Hepatocyte (in vitro differentiated cells): ENCODE measurements around the gene ZBTB8A. TPM values are rescaled to one million over a fixed set of nuclear protein-coding genes. Genes with fewer than 3 reads are reported as not detected.

Experiments
- DNase-seq: peaks from one replicate; pipeline ENCODE4 v3.0.0-alpha.2; 2016; ENCODE audit warnings: low spot score
- H2AFZ ChIP-seq: fragments of 200-600 bp; sonication (generic); 2 replicates; pipeline ENCODE4 v1.6.0; 2016; ENCODE audit warnings: antibody characterized with exemption, mild to moderate bottlenecking
- H3K27ac ChIP-seq: fragments of 200-600 bp; sonication (generic); 2 replicates; pipeline ENCODE4 v1.5.1; 2016; ENCODE audit warnings: mild to moderate bottlenecking
- H3K27me3 ChIP-seq: fragments of 200-600 bp; sonication (generic); 2 replicates; pipeline ENCODE4 v1.6.1; 2016
- H3K36me3 ChIP-seq: fragments of 200-600 bp; sonication (generic); replicated peaks from 2 replicates; pipeline ENCODE4 v1.5.1; 2016; ENCODE audit warnings: low read depth; ENCODE audit not compliant: insufficient read depth
- H3K4me1 ChIP-seq: fragments of 200-600 bp; sonication (generic); 2 replicates; pipeline ENCODE4 v1.5.1; 2016; ENCODE audit warnings: mild to moderate bottlenecking, moderate library complexity; ENCODE audit not compliant: insufficient read depth
- H3K4me2 ChIP-seq: fragments of 200-600 bp; sonication (generic); 2 replicates; pipeline ENCODE4 v1.6.0; 2016
- H3K4me3 ChIP-seq: fragments of 200-600 bp; sonication (generic); 2 replicates; pipeline ENCODE4 v1.5.1; 2016; ENCODE audit warnings: mild to moderate bottlenecking
- H3K79me2 ChIP-seq: fragments of 200-600 bp; sonication (generic); 2 replicates; pipeline ENCODE4 v1.6.0; 2017; ENCODE audit warnings: mild to moderate bottlenecking
- H3K9me2 ChIP-seq: fragments of 200-600 bp; sonication (generic); replicated peaks from 2 replicates; pipeline ENCODE4 v1.6.0; 2017; ENCODE audit warnings: mild to moderate bottlenecking; ENCODE audit not compliant: insufficient read depth
- H3K9me3 ChIP-seq: fragments of 200-600 bp; sonication (generic); 2 replicates; pipeline ENCODE4 v1.5.1; 2016; ENCODE audit warnings: low read depth, mild to moderate bottlenecking
- H4K20me1 ChIP-seq: fragments of 200-600 bp; sonication (generic); 2 replicates; pipeline ENCODE4 v1.6.0; 2016; ENCODE audit warnings: mild to moderate bottlenecking; ENCODE audit not compliant: insufficient read depth, poor library complexity, severe bottlenecking
- EZH2 ChIP-seq: fragments of 200-600 bp; sonication (generic); IDR thresholded peaks from 2 replicates; pipeline ENCODE4 v1.6.1; 2016; ENCODE audit warnings: antibody characterized with exemption, mild to moderate bottlenecking, borderline replicate concordance
- EZH2phosphoT487 ChIP-seq: fragments of 200-600 bp; sonication (generic); IDR thresholded peaks from one replicate; pipeline ENCODE4 v1.6.1; 2018; ENCODE audit warnings: antibody characterized with exemption, mild to moderate bottlenecking, low read depth, moderate library complexity; ENCODE audit not compliant: unreplicated experiment, severe bottlenecking
- WGBS: methylation state at CpG from one replicate; pipeline ENCODE4 v1.1.6; 2016; ENCODE audit warnings: low lambda C conversion rate; ENCODE audit errors: missing lambda C conversion rate; 5-methylcytosine and 5-hydroxymethylcytosine counted together
- polyA plus RNA-seq: library from polyadenylated mRNA; unstranded; fragments of >200 nt; fragmentation: Nextera tagmentation; extraction: Ambion mirVana; gene quantifications from 2 replicates; pipeline ENCODE4 v1.2.1, GENCODE V29; 2016
- total RNA-seq: library from RNA; depleted of rRNA; stranded (reverse); fragments of >200 nt; gene quantifications from 2 replicates; pipeline ENCODE4 v1.2.3, GENCODE V29; 2014
- TF ChIP-seq, protein P1 (sequence below): fragments of 200-600 bp; sonication (generic); IDR thresholded peaks from 2 replicates; pipeline ENCODE4 v1.5.1; 2016; ENCODE audit warnings: antibody characterized with exemption, mild to moderate bottlenecking; ENCODE audit not compliant: poor library complexity

Gene ZBTB8A
- total RNA-seq, result 5.1 and 5.7 TPM in 2 replicates
- 3.0 and 3.7 TPM in 2 replicates for polyA plus RNA-seq

DNA sequence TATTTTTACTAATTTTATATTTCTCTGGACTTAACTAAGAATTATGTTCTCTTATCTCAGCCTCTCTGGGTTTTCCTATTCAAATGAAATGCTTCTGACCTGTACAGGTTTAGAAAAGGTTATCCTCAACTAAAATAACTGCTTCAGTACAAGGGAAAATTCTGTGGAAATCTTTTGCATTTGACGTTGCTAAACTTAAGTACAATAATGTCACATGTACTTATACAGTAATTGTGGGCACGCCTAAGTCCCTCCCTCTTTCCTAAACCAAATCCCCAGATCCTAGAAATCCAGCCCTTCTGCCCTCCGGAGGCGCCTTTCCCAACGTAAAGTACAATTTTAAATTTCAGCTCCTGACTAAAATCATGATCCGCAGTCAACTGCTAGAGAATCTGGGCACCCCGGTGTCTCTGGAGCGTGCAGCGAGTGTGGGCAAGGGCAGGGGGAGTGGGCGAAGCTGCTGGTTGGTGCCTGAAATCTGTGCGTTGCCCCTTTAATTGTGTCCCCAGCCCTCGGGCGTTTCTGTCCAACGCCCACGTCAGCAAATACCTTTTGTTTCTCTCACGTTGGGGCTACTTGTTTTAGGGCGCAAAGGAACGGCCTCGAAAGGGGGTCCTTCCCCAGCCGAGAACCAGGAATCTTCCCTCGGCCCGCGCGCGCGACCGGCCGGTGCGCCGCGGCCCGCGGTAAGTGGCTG lies at the start of gene ZBTB8A:
ZBTB8A (plus strand) TSS at position 541 of the 697 bp plus-strand sequence. CDS start 53,505 bp downstream, outside the sequence.
- peak within 1 kb of the TSS; percentile 96 for H2AFZ ChIP-seq
- no peaks in the 10 kb centered on the region for H3K27me3 ChIP-seq
- H3K79me2 ChIP-seq, result peaks cover 36% of the 10 kb centered on the region
- H3K4me1 ChIP-seq, result peaks cover 12% of the 10 kb centered on the region
- TF ChIP-seq, protein P1, sequence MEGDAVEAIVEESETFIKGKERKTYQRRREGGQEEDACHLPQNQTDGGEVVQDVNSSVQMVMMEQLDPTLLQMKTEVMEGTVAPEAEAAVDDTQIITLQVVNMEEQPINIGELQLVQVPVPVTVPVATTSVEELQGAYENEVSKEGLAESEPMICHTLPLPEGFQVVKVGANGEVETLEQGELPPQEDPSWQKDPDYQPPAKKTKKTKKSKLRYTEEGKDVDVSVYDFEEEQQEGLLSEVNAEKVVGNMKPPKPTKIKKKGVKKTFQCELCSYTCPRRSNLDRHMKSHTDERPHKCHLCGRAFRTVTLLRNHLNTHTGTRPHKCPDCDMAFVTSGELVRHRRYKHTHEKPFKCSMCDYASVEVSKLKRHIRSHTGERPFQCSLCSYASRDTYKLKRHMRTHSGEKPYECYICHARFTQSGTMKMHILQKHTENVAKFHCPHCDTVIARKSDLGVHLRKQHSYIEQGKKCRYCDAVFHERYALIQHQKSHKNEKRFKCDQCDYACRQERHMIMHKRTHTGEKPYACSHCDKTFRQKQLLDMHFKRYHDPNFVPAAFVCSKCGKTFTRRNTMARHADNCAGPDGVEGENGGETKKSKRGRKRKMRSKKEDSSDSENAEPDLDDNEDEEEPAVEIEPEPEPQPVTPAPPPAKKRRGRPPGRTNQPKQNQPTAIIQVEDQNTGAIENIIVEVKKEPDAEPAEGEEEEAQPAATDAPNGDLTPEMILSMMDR, result peak; percentile 6
- TF ChIP-seq EZH2phosphoT487 (no peak), EZH2 (no peak)
- H3K4me2 ChIP-seq, result peak within 1 kb of the TSS; percentile 89
- peak within 1 kb of the TSS; percentile 75 for H3K4me3 ChIP-seq
- H4K20me1 ChIP-seq, result no peaks in the 10 kb centered on the region
- peak; percentile 70 for DNase-seq
- H3K9me2 ChIP-seq, result no peaks in the 10 kb centered on the region
- H3K27ac ChIP-seq, result peak within 1 kb of the TSS; percentile 82
- H3K36me3 ChIP-seq, result no peaks in the 10 kb centered on the region
- no peaks in the 10 kb centered on the region for H3K9me3 ChIP-seq
- 1% methylated on average over 27 of the region's 33 CpGs for WGBS

- no peak for DNase-seq
- Histone ChIP-seq H3K4me1 (peaks cover 15% of the 10 kb centered on the region), H3K9me2 (no peaks in the 10 kb centered on the region), H3K27ac (no peak overlapping the region), H3K27me3 (no peaks in the 10 kb centered on the region), H3K79me2 (no peaks in the 10 kb centered on the region), H3K4me2 (no peak overlapping the region), H3K36me3 (no peaks in the 10 kb centered on the region), H2AFZ (no peak overlapping the region), H3K9me3 (no peaks in the 10 kb centered on the region), H4K20me1 (no peaks in the 10 kb centered on the region), H3K4me3 (no peak overlapping the region)
- 94% methylated on average over 3 of the region's 3 CpGs for WGBS
- TF ChIP-seq EZH2 (no peak), EZH2phosphoT487 (no peak)
- TF ChIP-seq, protein P1, result no peak
Observed at GRCh38 chr1:32489774-32490454, 49.3 kb upstream of the ZBTB8A start.

DNA sequence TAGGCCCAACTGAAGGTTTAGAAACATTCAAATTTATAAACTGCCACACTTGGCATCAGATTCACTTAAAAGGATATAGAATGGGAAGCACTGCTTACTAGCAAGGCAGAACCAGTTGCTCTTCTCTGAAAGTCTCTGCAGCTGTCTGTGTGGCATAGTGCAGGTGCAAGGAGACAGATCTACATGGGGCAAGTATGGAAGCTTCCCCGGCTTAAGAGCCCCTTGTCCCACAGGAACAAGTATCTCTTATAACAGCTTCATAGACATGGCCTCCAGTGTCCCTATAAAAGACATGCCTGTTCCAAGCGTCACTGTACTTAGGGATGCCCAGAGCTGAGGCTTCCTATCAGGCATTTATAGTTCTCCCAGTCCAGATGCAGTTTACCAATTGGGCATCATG lies 47.8 kb upstream of the ZBTB8A start:
- no peak for DNase-seq
- Histone ChIP-seq H4K20me1 (no peaks in the 10 kb centered on the region), H3K4me1 (peaks cover 12% of the 10 kb centered on the region), H3K4me2 (no peak overlapping the region), H3K9me2 (no peaks in the 10 kb centered on the region), H2AFZ (no peak overlapping the region), H3K79me2 (no peaks in the 10 kb centered on the region), H3K27me3 (no peaks in the 10 kb centered on the region), H3K4me3 (no peak overlapping the region), H3K36me3 (no peaks in the 10 kb centered on the region), H3K9me3 (no peaks in the 10 kb centered on the region), H3K27ac (no peak overlapping the region)
- TF ChIP-seq EZH2phosphoT487, result no peak
- TF ChIP-seq, protein P1, result no peak
- TF ChIP-seq EZH2, result no peak
- WGBS, result 100% methylated on average over 2 of the region's 2 CpGs
